NCI-H146 treated with DMSO at 0.1 percent for 48 hours (cell line): ENCODE results near the gene RNU1-4.
"Not testable (repeated sequence)": the region's sequence is repeated elsewhere in the genome, so short reads cannot be mapped to it uniquely, and the experiment has no call there.

Experiments
- DNase-seq: peaks from one replicate; lab custom pipeline; 2025; ENCODE audit not compliant: unreplicated experiment; lab: John Stamatoyannopoulos, UW

The RNU1-4 gene

GRCh38 chr1:16727190-16728111 lies 12.9 kb upstream of the RNU1-4 start:
- peak; percentile 46 for DNase-seq

- DNase-seq, result not testable (repeated sequence)
These were observed 11.9 kb upstream of the RNU1-4 start for GRCh38 chr1:16728243-16728949.

- not testable (repeated sequence) for DNase-seq
These were observed 7.9 kb upstream of the RNU1-4 start for GRCh38 chr1:16732254-16732896.

- not testable (repeated sequence) for DNase-seq
These were observed 914 bp downstream of the RNU1-4 start for GRCh38 chr1:16741230-16741629.

- DNase-seq, result not testable (repeated sequence)
These were observed 7.3 kb downstream of the RNU1-4 start for GRCh38 chr1:16747660-16748059.

- DNase-seq, result not testable (repeated sequence)
These were observed 8.4 kb downstream of the RNU1-4 start for GRCh38 chr1:16748710-16749109.

- not testable (repeated sequence) for DNase-seq
These were observed 9.9 kb downstream of the RNU1-4 start for GRCh38 chr1:16749910-16750888.

GRCh38 chr1:16752770-16753169 lies 12.5 kb downstream of the RNU1-4 start:
- DNase-seq, result not testable (repeated sequence)

GRCh38 chr1:16755385-16755784 lies 15.1 kb downstream of the RNU1-4 start:
- not testable (repeated sequence) for DNase-seq

- DNase-seq, result not testable (repeated sequence)
These were observed 15.6 kb downstream of the RNU1-4 start for GRCh38 chr1:16755932-16756331.

- DNase-seq, result not testable (repeated sequence)
These were observed 17.3 kb downstream of the RNU1-4 start for GRCh38 chr1:16757574-16757973.

- DNase-seq, result not testable (repeated sequence)
These were observed 17.7 kb downstream of the RNU1-4 start for GRCh38 chr1:16758060-16758459.

GRCh38 chr1:16759041-16759493 lies 18.8 kb downstream of the RNU1-4 start:
- DNase-seq, result not testable (repeated sequence)

GRCh38 chr1:16759650-16760455 lies 19.5 kb downstream of the RNU1-4 start:
- DNase-seq, result not testable (repeated sequence)

GRCh38 chr1:16760456-16760765 lies 20.1 kb downstream of the RNU1-4 start:
- DNase-seq, result not testable (repeated sequence)

- not testable (repeated sequence) for DNase-seq
These were observed 20.5 kb downstream of the RNU1-4 start for GRCh38 chr1:16760801-16761200.

GRCh38 chr1:16764248-16764819 lies 24.0 kb downstream of the RNU1-4 start:
- not testable (repeated sequence) for DNase-seq

GRCh38 chr1:16764820-16765655 lies 24.7 kb downstream of the RNU1-4 start:
- DNase-seq, result not testable (repeated sequence)
